Neural progenitor cell (in vitro differentiated cells): ENCODE measurements around the gene EXOG. TPM values are rescaled to one million over a fixed set of nuclear protein-coding genes. Genes with fewer than 3 reads are reported as not detected.

Source experiments
- DNase-seq: peaks from one replicate; pipeline ENCODE4 v3.0.0-alpha.2; 2016; ENCODE audit warnings: low spot score
- H2AFZ ChIP-seq: fragments of 200-600 bp; sonication (generic); replicated peaks from 2 replicates; pipeline ENCODE4 v1.6.1; 2016; ENCODE audit warnings: antibody characterized with exemption
- H3F3A ChIP-seq: fragments of 200-600 bp; sonication (generic); 2 replicates; pipeline ENCODE4 v1.6.1; 2016; ENCODE audit warnings: antibody characterized with exemption, low read depth
- H3K27ac ChIP-seq: fragments of 200-600 bp; sonication (generic); 2 replicates; pipeline ENCODE4 v1.5.1; 2016; ENCODE audit warnings: mild to moderate bottlenecking
- H3K27me3 ChIP-seq: fragments of 200-600 bp; sonication (generic); 2 replicates; pipeline ENCODE4 v1.6.1; 2016; ENCODE audit warnings: mild to moderate bottlenecking, moderate library complexity
- H3K36me3 ChIP-seq: fragments of 200-600 bp; sonication (generic); 2 replicates; pipeline ENCODE4 v1.5.1; 2016
- H3K4me1 ChIP-seq: fragments of 200-600 bp; sonication (generic); 2 replicates; pipeline ENCODE4 v1.6.1; 2016; ENCODE audit warnings: mixed run types
- H3K4me2 ChIP-seq: fragments of 200-600 bp; sonication (generic); 2 replicates; pipeline ENCODE4 v1.6.1; 2016
- H3K4me3 ChIP-seq: fragments of 200-600 bp; sonication (generic); 2 replicates; pipeline ENCODE4 v1.5.1; 2016
- H3K79me2 ChIP-seq: fragments of 200-600 bp; sonication (generic); 2 replicates; pipeline ENCODE4 v1.6.1; 2016; ENCODE audit warnings: low read depth
- H3K9ac ChIP-seq: fragments of 200-600 bp; sonication (generic); 2 replicates; pipeline ENCODE4 v1.6.1; 2016
- H3K9me3 ChIP-seq: fragments of 200-600 bp; sonication (generic); 2 replicates; pipeline ENCODE4 v1.5.1; 2016; ENCODE audit warnings: low read depth
- H4K20me1 ChIP-seq: fragments of 200-600 bp; sonication (generic); 2 replicates; pipeline ENCODE4 v1.6.1; 2016; ENCODE audit warnings: low read depth
- H3K27ac Mint-ChIP-seq: 3 replicates; pipeline ENCODE4 v1.8.0; 2021; ENCODE audit warnings: mixed read lengths
- H3K27me3 Mint-ChIP-seq: 2 replicates; pipeline ENCODE4 v1.8.0; 2022; ENCODE audit warnings: low read depth, mild to moderate bottlenecking, inconsistent platforms, moderate library complexity, mixed read lengths; ENCODE audit not compliant: insufficient read depth
- H3K36me3 Mint-ChIP-seq: 3 replicates; pipeline ENCODE4 v1.8.0; 2021; ENCODE audit warnings: mixed read lengths
- H3K4me1 Mint-ChIP-seq: 3 replicates; pipeline ENCODE4 v1.8.0; 2021; ENCODE audit warnings: mixed read lengths
- H3K4me3 Mint-ChIP-seq: 3 replicates; pipeline ENCODE4 v1.8.0; 2021; ENCODE audit warnings: mild to moderate bottlenecking, moderate library complexity, mixed read lengths
- H3K9me3 Mint-ChIP-seq: 3 replicates; pipeline ENCODE4 v1.8.0; 2020; ENCODE audit warnings: mixed read lengths
- CTCF ChIP-seq: fragments of 200-600 bp; sonication (generic); IDR thresholded peaks from 2 replicates; pipeline ENCODE4 v1.5.1; 2017; ENCODE audit warnings: antibody characterized with exemption, mild to moderate bottlenecking
- EZH2 ChIP-seq: fragments of 200-600 bp; sonication (generic); IDR thresholded peaks from 2 replicates; pipeline ENCODE4 v1.6.1; 2017; ENCODE audit warnings: antibody characterized with exemption, mild to moderate bottlenecking, moderate library complexity
- EZH2phosphoT487 ChIP-seq: fragments of 200-600 bp; sonication (generic); IDR thresholded peaks from 2 replicates; pipeline ENCODE4 v1.6.1; 2017; ENCODE audit warnings: antibody characterized with exemption
- total RNA-seq: library from RNA; depleted of rRNA; stranded (reverse); fragments of >200 nt; gene quantifications from 2 replicates; pipeline ENCODE4 v1.2.3, GENCODE V29; 2015; ENCODE audit warnings: low replicate concordance

EXOG gene
- total RNA-seq, 1 donor from 2014 or later, result 11.6 TPM

GRCh38 chr3:38573111-38573510, 77.0 kb downstream of the EXOG start:
- H3K4me3 Mint-ChIP-seq, result no peak overlapping the region
- TF ChIP-seq EZH2phosphoT487 (no peak), EZH2 (no peak), CTCF (no peak)
- Histone ChIP-seq H3K9ac (no peak overlapping the region), H2AFZ (no peak overlapping the region), H3K9me3 (no peaks in the 10 kb centered on the region), H3K4me2 (no peak overlapping the region), H3K27me3 (no peaks in the 10 kb centered on the region), H3K36me3 (no peaks in the 10 kb centered on the region), H3K27ac (no peak overlapping the region), H3K4me3 (no peak overlapping the region), H3F3A (no peaks in the 10 kb centered on the region), H3K4me1 (no peaks in the 10 kb centered on the region), H4K20me1 (no peaks in the 10 kb centered on the region), H3K79me2 (no peaks in the 10 kb centered on the region)
- peaks cover 12% of the 10 kb centered on the region for H3K27me3 Mint-ChIP-seq
- H3K36me3 Mint-ChIP-seq, result no peaks in the 10 kb centered on the region
- DNase-seq, result no peak
- H3K9me3 Mint-ChIP-seq, result peaks cover 5% of the 10 kb centered on the region
- H3K27ac Mint-ChIP-seq, result no peak overlapping the region
- no peaks in the 10 kb centered on the region for H3K4me1 Mint-ChIP-seq

GRCh38 chr3:38573556-38573955, 77.4 kb downstream of the EXOG start:
- Mint-ChIP-seq H3K36me3 (no peaks in the 10 kb centered on the region), H3K4me3 (no peak overlapping the region), H3K27me3 (peaks cover 12% of the 10 kb centered on the region), H3K4me1 (no peaks in the 10 kb centered on the region), H3K9me3 (peaks cover 5% of the 10 kb centered on the region), H3K27ac (no peak overlapping the region)
- Histone ChIP-seq H3K27ac (no peak overlapping the region), H3K9ac (no peak overlapping the region), H2AFZ (no peak overlapping the region), H3F3A (no peaks in the 10 kb centered on the region), H3K27me3 (no peaks in the 10 kb centered on the region), H3K9me3 (no peaks in the 10 kb centered on the region), H3K79me2 (no peaks in the 10 kb centered on the region), H3K4me2 (no peak overlapping the region), H3K4me3 (no peak overlapping the region), H3K4me1 (no peaks in the 10 kb centered on the region), H3K36me3 (no peaks in the 10 kb centered on the region), H4K20me1 (no peaks in the 10 kb centered on the region)
- no peak for DNase-seq
- TF ChIP-seq EZH2, result no peak
- no peak for TF ChIP-seq CTCF
- TF ChIP-seq EZH2phosphoT487, result no peak

GRCh38 chr3:38574411-38575278, 78.5 kb downstream of the EXOG start:
- Histone ChIP-seq H3K27me3 (no peaks in the 10 kb centered on the region), H3K36me3 (no peaks in the 10 kb centered on the region), H3K9ac (no peak overlapping the region), H2AFZ (no peak overlapping the region), H3K27ac (no peak overlapping the region), H3K4me2 (no peak overlapping the region), H3K9me3 (no peaks in the 10 kb centered on the region), H3F3A (no peaks in the 10 kb centered on the region), H3K4me1 (no peaks in the 10 kb centered on the region), H3K79me2 (no peaks in the 10 kb centered on the region), H4K20me1 (no peaks in the 10 kb centered on the region), H3K4me3 (no peak overlapping the region)
- no peaks in the 10 kb centered on the region for H3K36me3 Mint-ChIP-seq
- peaks cover 12% of the 10 kb centered on the region for H3K27me3 Mint-ChIP-seq
- H3K9me3 Mint-ChIP-seq, result peaks cover 5% of the 10 kb centered on the region
- no peak for TF ChIP-seq CTCF
- no peak overlapping the region for H3K27ac Mint-ChIP-seq
- no peak overlapping the region for H3K4me3 Mint-ChIP-seq
- no peak for DNase-seq
- no peaks in the 10 kb centered on the region for H3K4me1 Mint-ChIP-seq
